ENCODE results near the gene GSPT2. TPM values are rescaled to one million over a fixed set of nuclear protein-coding genes. Genes with fewer than 3 reads are reported as not detected.

GSPT2 gene
- total RNA-seq, 2 experiments from 2014 or later, result 8.8 to 9.0 TPM

DNA sequence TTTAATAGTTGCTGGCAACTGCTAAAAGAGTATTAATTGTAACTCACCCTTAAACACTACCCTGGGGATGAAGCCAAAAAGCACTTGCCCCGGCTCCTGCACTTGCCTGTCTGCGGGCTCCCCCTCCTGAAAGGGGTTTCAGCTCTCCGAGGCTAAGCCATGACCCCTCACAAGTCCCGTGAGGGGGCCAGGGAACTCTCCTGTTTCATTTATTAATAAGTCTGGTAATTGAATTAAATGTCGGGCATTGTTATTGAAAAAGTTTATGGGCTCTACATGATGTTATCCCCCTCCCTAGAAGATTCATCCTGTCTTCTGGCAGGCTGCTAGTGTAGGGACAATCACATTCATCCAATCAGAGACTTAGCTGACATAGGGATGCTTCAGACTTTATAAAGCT is 23.3 kb downstream of the GSPT2 start:
- no peak for DNase-seq
- H3K9me3 Mint-ChIP-seq, result no peaks in the 10 kb centered on the region
- intact Hi-C loops (cut with micrococcal nuclease), result no loop called here
- no peak overlapping the region for H3K4me3 Mint-ChIP-seq
- ChIA-PET POLR2A (no interaction called here), CTCF (no interaction called here)
- H3K27ac Mint-ChIP-seq, result no peak overlapping the region
- H3K36me3 Mint-ChIP-seq, result no peaks in the 10 kb centered on the region
- H3K27me3 Mint-ChIP-seq, result peaks cover 4% of the 10 kb centered on the region
- no peaks in the 10 kb centered on the region for H3K4me1 Mint-ChIP-seq (ENCODE audit: low read depth)

DNA sequence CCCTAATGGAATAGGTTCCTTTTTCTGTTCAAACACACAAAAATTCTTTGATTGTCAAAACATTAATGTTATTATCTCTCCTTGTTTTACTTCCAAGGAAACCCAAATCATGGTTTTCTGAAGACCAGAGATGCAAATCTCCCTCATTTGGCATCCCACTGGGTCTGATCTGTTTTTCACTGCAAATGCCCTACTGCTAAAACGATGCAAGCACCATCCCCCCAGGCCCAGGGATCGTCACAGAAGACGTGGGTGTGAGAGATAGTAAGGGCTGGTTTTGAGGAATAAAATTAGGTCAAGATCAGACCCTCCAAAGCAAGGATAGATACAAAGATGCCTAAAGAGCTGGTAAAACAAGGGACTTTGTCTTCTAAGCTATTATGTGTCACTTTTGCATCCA is 33.6 kb downstream of the GSPT2 start:
- ChIA-PET POLR2A (no interaction called here), CTCF (no interaction called here)
- no peaks in the 10 kb centered on the region for H3K9me3 Mint-ChIP-seq
- no peaks in the 10 kb centered on the region for H3K36me3 Mint-ChIP-seq
- H3K4me1 Mint-ChIP-seq (ENCODE audit: low read depth), result no peaks in the 10 kb centered on the region
- no peak overlapping the region for H3K4me3 Mint-ChIP-seq
- no peak overlapping the region for H3K27ac Mint-ChIP-seq
- no peaks in the 10 kb centered on the region for H3K27me3 Mint-ChIP-seq
- intact Hi-C loops (cut with micrococcal nuclease), result no loop called here
- DNase-seq, result no peak

DNA sequence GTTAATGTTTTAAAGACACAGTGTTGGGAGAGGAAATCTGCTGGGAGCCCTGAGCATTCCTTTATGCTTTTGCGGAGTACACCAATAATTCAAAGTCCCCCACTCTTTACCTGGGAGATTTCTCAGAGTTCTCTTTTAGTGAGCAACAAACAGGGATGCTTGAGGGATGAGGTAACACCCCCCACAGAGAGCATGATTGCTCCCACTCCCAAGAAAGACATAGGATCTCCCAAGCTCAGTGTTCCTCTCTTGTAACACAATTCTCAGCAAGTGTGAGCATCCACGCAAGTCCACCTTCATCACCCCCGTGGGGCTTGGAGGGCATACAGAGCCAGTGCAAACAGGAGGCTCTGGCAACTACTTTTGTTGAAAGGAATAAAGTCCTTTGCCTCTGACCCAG is 36.1 kb downstream of the GSPT2 start:
- Mint-ChIP-seq H3K36me3 (no peaks in the 10 kb centered on the region), H3K9me3 (no peaks in the 10 kb centered on the region), H3K4me1 (ENCODE audit: low read depth) (no peaks in the 10 kb centered on the region), H3K27me3 (no peaks in the 10 kb centered on the region), H3K4me3 (no peak overlapping the region), H3K27ac (no peak overlapping the region)
- ChIA-PET POLR2A (no interaction called here), CTCF (no interaction called here)
- DNase-seq, result no peak
- intact Hi-C loops (cut with micrococcal nuclease), result no loop called here

DNA sequence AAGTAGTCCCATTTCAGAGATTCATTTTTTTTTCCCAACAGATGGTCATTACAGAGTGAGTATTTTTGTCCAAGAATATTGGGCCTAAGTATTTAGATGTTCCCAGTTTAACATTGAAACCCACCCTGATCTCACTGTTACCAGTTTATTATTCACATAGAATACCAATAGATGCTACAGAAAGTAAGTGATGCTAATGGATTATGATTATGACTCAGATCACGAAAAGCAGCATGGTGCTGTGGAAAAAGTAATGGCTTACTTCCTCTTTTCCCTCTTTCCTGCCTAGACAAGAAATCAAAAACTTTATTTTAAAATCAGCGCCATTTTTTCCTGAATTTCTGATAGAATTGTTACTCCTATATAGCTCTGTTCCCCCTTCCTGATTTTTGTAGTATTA is 51.9 kb downstream of the GSPT2 start:
- intact Hi-C loops (cut with micrococcal nuclease), result no loop called here
- Mint-ChIP-seq H3K9me3 (no peaks in the 10 kb centered on the region), H3K4me1 (ENCODE audit: low read depth) (no peaks in the 10 kb centered on the region), H3K27ac (no peak overlapping the region), H3K27me3 (peaks cover 5% of the 10 kb centered on the region), H3K36me3 (no peaks in the 10 kb centered on the region), H3K4me3 (no peak overlapping the region)
- no peak for DNase-seq
- ChIA-PET POLR2A (no interaction called here), CTCF (interaction anchor here (1.2 kb wide), 1 partner anchor 1910 kb away, joined by 3 read pairs; no protein-coding TSS in a partner anchor)

Other genes with a start within 250 kb of the GSPT2 start
- 1 to 10 TPM; 2.6 to 2.8 TPM for gene NUDT11, start 246.8 kb upstream of the GSPT2 start, total RNA-seq
- under 1 TPM in 1 of 2 experiments, not detected in 1; 0.19 TPM for gene CENPVL3, start 124.5 kb upstream of the GSPT2 start, total RNA-seq
- not detected for gene CENPVL2, start 60.6 kb upstream of the GSPT2 start, total RNA-seq
- gene CENPVL1, start 32.9 kb upstream of the GSPT2 start, total RNA-seq, result not detected
- gene MAGED1, start 150.2 kb downstream of the GSPT2 start, total RNA-seq, result 10 to 100 TPM; 42.7 to 43.1 TPM